Activated T-helper 1 cell treated with anti-CD3 and anti-CD28 coated beads, Interleukin-12 subunit alpha, Interleukin-12 subunit beta, Interleukin-2, Interleukin-4 antibody, amounts not matched to agents 30 ng/mL and 10 ng/mL and 1 ng/mL, durations not matched to agents 14 hours and 24 hours and 36 hours (primary cell): ENCODE results near the gene DNAH11. TPM values are rescaled to one million over a fixed set of nuclear protein-coding genes. Genes with fewer than 3 reads are reported as not detected.
A peak's percentile ranks its signal among the peaks of the same experiment; 100 is the strongest.

Source experiments
- DNase-seq: peaks from one replicate; pipeline ENCODE4 v3.0.0; 2021; ENCODE audit warnings: low spot score
- H3K27ac Mint-ChIP-seq: one replicate; pipeline ENCODE4 v1.8.0; 2021; ENCODE audit warnings: mild to moderate bottlenecking, mixed read lengths
- H3K27me3 Mint-ChIP-seq: one replicate; pipeline ENCODE4 v1.8.0; 2022; ENCODE audit warnings: mild to moderate bottlenecking, moderate library complexity, mixed read lengths; ENCODE audit not compliant: insufficient read depth
- H3K36me3 Mint-ChIP-seq: one replicate; pipeline ENCODE4 v1.8.0; 2021; ENCODE audit warnings: low read depth, mixed read lengths
- H3K4me1 Mint-ChIP-seq: one replicate; pipeline ENCODE4 v1.8.0; 2021; ENCODE audit warnings: low read depth, mixed read lengths
- H3K4me3 Mint-ChIP-seq: one replicate; pipeline ENCODE4 v1.8.0; 2021; ENCODE audit warnings: mild to moderate bottlenecking, moderate library complexity, mixed read lengths
- H3K9me3 Mint-ChIP-seq: one replicate; pipeline ENCODE4 v1.8.0; 2021; ENCODE audit warnings: mixed read lengths
- intact Hi-C: fragments of 100-400 bp; cut with micrococcal nuclease; formaldehyde crosslinking; loops from one replicate; pipeline ENCODE4 v1.15.1; 2024
- total RNA-seq: library from RNA; stranded (reverse); gene quantifications from 2 replicates; pipeline ENCODE4 v1.2.3, GENCODE V29; 2022

DNAH11 gene
- total RNA-seq, 1 donor from 2014 or later: 1.3 TPM

- Mint-ChIP-seq H3K4me3 (peak within 1 kb of the TSS; percentile 94), H3K4me1 (peaks cover 69% of the 10 kb centered on the region), H3K36me3 (peaks cover 15% of the 10 kb centered on the region), H3K27me3 (peaks cover 16% of the 10 kb centered on the region), H3K9me3 (no peaks in the 10 kb centered on the region), H3K27ac (peak within 1 kb of the TSS; percentile 95)
- DNase-seq: peak; percentile 54
- intact Hi-C loops: loop anchor here (2.0 to 10.0 kb wide), 6 partner anchors 55 to 1235 kb away; partner anchors contain the start of gene HYCC1
Observed at GRCh38 chr7:21945454-21946221, 402.8 kb downstream of the DNAH11 start, which contains the start of gene CDCA7L. Gene CDCA7L (minus strand): TSS chr7:21945899. CDS start chr7:21945804, 95 bp downstream.

- no peak for DNase-seq
- H3K27ac Mint-ChIP-seq: peak overlapping the region; percentile 95
- peaks cover 14% of the 10 kb centered on the region for H3K36me3 Mint-ChIP-seq
- peaks cover 62% of the 10 kb centered on the region for H3K4me1 Mint-ChIP-seq
- peak overlapping the region; percentile 94 for H3K4me3 Mint-ChIP-seq
- intact Hi-C loops: loop anchor here (10.0 kb wide), 3 partner anchors 181 to 1069 kb away; partner anchors contain the start of gene HYCC1
- H3K9me3 Mint-ChIP-seq: no peaks in the 10 kb centered on the region
- peaks cover 16% of the 10 kb centered on the region for H3K27me3 Mint-ChIP-seq
Observed at GRCh38 chr7:21946222-21946709, 403.4 kb downstream of the DNAH11 start.

- Mint-ChIP-seq H3K9me3 (no peaks in the 10 kb centered on the region), H3K27ac (no peak overlapping the region), H3K4me1 (peaks cover 55% of the 10 kb centered on the region), H3K36me3 (peaks cover 10% of the 10 kb centered on the region), H3K4me3 (no peak overlapping the region), H3K27me3 (peaks cover 16% of the 10 kb centered on the region)
- intact Hi-C loops: loop anchor here (10.0 kb wide), 3 partner anchors 182 to 1068 kb away; partner anchors contain the start of gene HYCC1
- no peak for DNase-seq
Observed at GRCh38 chr7:21947056-21947455, 404.2 kb downstream of the DNAH11 start.

- H3K4me3 Mint-ChIP-seq: no peak overlapping the region
- no peaks in the 10 kb centered on the region for H3K9me3 Mint-ChIP-seq
- H3K4me1 Mint-ChIP-seq: peaks cover 46% of the 10 kb centered on the region
- no peak overlapping the region for H3K27ac Mint-ChIP-seq
- intact Hi-C loops: loop anchor here (10.0 kb wide), 3 partner anchors 183 to 1067 kb away; partner anchors contain the start of gene HYCC1
- H3K27me3 Mint-ChIP-seq: peaks cover 16% of the 10 kb centered on the region
- DNase-seq: no peak
- peaks cover 6% of the 10 kb centered on the region for H3K36me3 Mint-ChIP-seq
Observed at GRCh38 chr7:21947946-21948345, 405.1 kb downstream of the DNAH11 start.

GRCh38 chr7:21948364-21948763 is 405.5 kb downstream of the DNAH11 start:
- intact Hi-C loops: loop anchor here (10.0 kb wide), 3 partner anchors 184 to 1066 kb away; partner anchors contain the start of gene HYCC1
- no peaks in the 10 kb centered on the region for H3K9me3 Mint-ChIP-seq
- peaks cover 16% of the 10 kb centered on the region for H3K27me3 Mint-ChIP-seq
- peaks cover 42% of the 10 kb centered on the region for H3K4me1 Mint-ChIP-seq
- peaks cover 3% of the 10 kb centered on the region for H3K36me3 Mint-ChIP-seq
- H3K4me3 Mint-ChIP-seq: no peak overlapping the region
- DNase-seq: no peak
- no peak overlapping the region for H3K27ac Mint-ChIP-seq

- Mint-ChIP-seq H3K36me3 (peaks cover 3% of the 10 kb centered on the region), H3K27me3 (peaks cover 16% of the 10 kb centered on the region), H3K4me3 (no peak overlapping the region), H3K4me1 (peaks cover 38% of the 10 kb centered on the region), H3K27ac (no peak overlapping the region), H3K9me3 (no peaks in the 10 kb centered on the region)
- intact Hi-C loops: loop anchor here (10.0 kb wide), 3 partner anchors 184 to 1066 kb away; partner anchors contain the start of gene HYCC1
- DNase-seq: no peak
Observed at GRCh38 chr7:21948887-21949540, 406.2 kb downstream of the DNAH11 start.

Other genes starting within 250 kb of the DNAH11 start
- 22.8 and 22.9 TPM in 2 replicates for gene SP4, start 115.0 kb upstream of the DNAH11 start, total RNA-seq